ENCODE data around the gene SMIM44.

The SMIM44 gene

DNA sequence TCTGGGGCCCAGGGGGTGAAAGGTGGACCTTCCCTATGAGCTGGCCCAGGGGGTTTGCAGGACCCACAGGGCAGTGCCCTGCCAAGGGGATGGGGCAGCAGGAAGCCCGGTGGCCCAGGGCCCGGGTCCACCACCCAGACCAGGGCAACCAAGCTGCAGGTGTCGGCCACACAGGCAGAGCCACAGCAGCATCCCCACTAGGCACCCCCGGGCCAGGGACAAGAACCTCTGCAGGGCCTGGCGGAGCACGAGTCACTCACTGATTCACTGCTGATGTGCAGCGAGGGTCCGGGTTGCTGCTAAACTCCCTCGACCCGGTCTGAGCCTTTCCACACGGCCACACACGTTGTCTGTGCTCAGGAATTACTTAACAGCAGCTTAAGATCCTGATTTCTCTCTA is 31.7 kb upstream of the SMIM44 start:
- H2AFZ ChIP-seq (ENCODE audit: low read depth, low read length): no peak overlapping the region
- no peak overlapping the region for H3K4me2 ChIP-seq (ENCODE audit: low read length)
- H3K9me3 ChIP-seq (ENCODE audit: insufficient read depth, low read length): no peaks in the 10 kb centered on the region
- H3K9ac ChIP-seq (ENCODE audit: low read length): no peak overlapping the region
- H3K4me3 ChIP-seq (ENCODE audit: low read length): no peak overlapping the region
- TF ChIP-seq CTCF (IDR thresholded peaks at IDR 0.05; ENCODE audit: low read depth, low read length): no peak
- no peak for TF ChIP-seq EZH2phosphoT487 (IDR thresholded peaks at IDR 0.05; ENCODE audit: low read depth)
- no peaks in the 10 kb centered on the region for H3K27me3 ChIP-seq (ENCODE audit: low read depth, low read length)
- no peak overlapping the region for H3K27ac ChIP-seq (ENCODE audit: low read length)
- peaks cover 86% of the 10 kb centered on the region for H3K79me2 ChIP-seq (ENCODE audit: low read length)
- H4K20me1 ChIP-seq (ENCODE audit: insufficient read depth, low read length): peaks cover 88% of the 10 kb centered on the region
- peaks cover 4% of the 10 kb centered on the region; the same call in 1 of the 2 replicates for H3K4me1 ChIP-seq (ENCODE audit: low read length)
- H3K36me3 ChIP-seq (replicated peaks; ENCODE audit: low read depth, low read length): peaks cover 17% of the 10 kb centered on the region

- Histone ChIP-seq H3K4me2 (ENCODE audit: low read length) (no peak overlapping the region), H3K9me3 (ENCODE audit: insufficient read depth, low read length) (no peaks in the 10 kb centered on the region), H4K20me1 (ENCODE audit: insufficient read depth, low read length) (peaks cover 86% of the 10 kb centered on the region), H2AFZ (ENCODE audit: low read depth, low read length) (no peak overlapping the region), H3K4me3 (ENCODE audit: low read length) (no peak overlapping the region), H3K9ac (ENCODE audit: low read length) (no peak overlapping the region), H3K79me2 (ENCODE audit: low read length) (peaks cover 88% of the 10 kb centered on the region), H3K4me1 (ENCODE audit: low read length) (peaks cover 4% of the 10 kb centered on the region; the same call in 1 of the 2 replicates), H3K27ac (ENCODE audit: low read length) (no peak overlapping the region), H3K27me3 (ENCODE audit: low read depth, low read length) (no peaks in the 10 kb centered on the region), H3K36me3 (replicated peaks; ENCODE audit: low read depth, low read length) (peaks cover 18% of the 10 kb centered on the region)
- no peak for TF ChIP-seq EZH2phosphoT487 (IDR thresholded peaks at IDR 0.05; ENCODE audit: low read depth)
- TF ChIP-seq CTCF (IDR thresholded peaks at IDR 0.05; ENCODE audit: low read depth, low read length): no peak
These were observed 30.2 kb upstream of the SMIM44 start for GRCh38 chr19:3513229-3514140.

DNA sequence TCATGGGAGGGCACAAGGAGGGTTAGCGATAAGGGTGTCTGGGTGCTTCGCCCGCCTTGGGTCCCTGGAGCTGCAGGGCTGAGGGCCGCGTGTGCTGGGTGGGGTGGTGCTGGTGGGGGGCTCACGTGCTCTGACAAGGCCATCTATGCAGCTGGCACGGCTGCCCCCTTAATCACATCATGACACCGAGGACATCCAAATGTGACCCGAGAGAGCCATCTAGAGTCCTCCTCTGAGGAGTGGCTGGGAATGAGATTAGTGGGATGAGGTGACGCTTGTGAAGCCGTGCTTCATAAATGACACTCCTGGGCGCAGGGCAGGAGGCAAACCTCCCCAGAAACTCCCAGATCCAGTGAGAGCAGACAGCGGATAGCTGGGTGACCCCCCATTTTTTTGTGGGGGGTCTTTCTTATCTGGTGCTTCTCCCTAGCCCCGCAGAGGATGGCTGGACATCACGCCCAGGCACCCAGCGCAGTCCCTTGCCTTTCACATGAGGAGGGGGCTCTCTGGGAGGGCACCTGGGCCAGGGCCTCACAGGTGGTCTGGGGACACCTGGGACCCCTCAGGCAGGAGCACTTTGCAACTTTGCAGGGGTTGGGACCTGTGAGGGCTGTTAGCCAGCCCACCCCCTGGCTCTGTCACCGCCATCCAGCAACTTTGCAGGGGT is 29.5 kb upstream of the SMIM44 start:
- no peak for TF ChIP-seq CTCF (IDR thresholded peaks at IDR 0.05; ENCODE audit: low read depth, low read length)
- no peak for TF ChIP-seq EZH2phosphoT487 (IDR thresholded peaks at IDR 0.05; ENCODE audit: low read depth)
- H3K9me3 ChIP-seq (ENCODE audit: insufficient read depth, low read length): no peaks in the 10 kb centered on the region
- H4K20me1 ChIP-seq (ENCODE audit: insufficient read depth, low read length): peaks cover 84% of the 10 kb centered on the region
- H3K36me3 ChIP-seq (replicated peaks; ENCODE audit: low read depth, low read length): peaks cover 22% of the 10 kb centered on the region
- H3K27ac ChIP-seq (ENCODE audit: low read length): no peak overlapping the region
- H2AFZ ChIP-seq (ENCODE audit: low read depth, low read length): no peak overlapping the region
- peaks cover 91% of the 10 kb centered on the region for H3K79me2 ChIP-seq (ENCODE audit: low read length)
- no peak overlapping the region for H3K9ac ChIP-seq (ENCODE audit: low read length)
- no peaks in the 10 kb centered on the region for H3K27me3 ChIP-seq (ENCODE audit: low read depth, low read length)
- no peak overlapping the region for H3K4me2 ChIP-seq (ENCODE audit: low read length)
- no peak overlapping the region for H3K4me3 ChIP-seq (ENCODE audit: low read length)
- peaks cover 6% of the 10 kb centered on the region for H3K4me1 ChIP-seq (ENCODE audit: low read length)
